SIG-M5 treated with dmso at 0.1 percent for 504 hours (cell line): Measurements from ENCODE around the gene PTPRU.

ENCODE experiments used
- DNase-seq: peaks from one replicate; lab custom pipeline; 2025; ENCODE audit not compliant: unreplicated experiment; lab: John Stamatoyannopoulos, UW

The PTPRU gene

DNA sequence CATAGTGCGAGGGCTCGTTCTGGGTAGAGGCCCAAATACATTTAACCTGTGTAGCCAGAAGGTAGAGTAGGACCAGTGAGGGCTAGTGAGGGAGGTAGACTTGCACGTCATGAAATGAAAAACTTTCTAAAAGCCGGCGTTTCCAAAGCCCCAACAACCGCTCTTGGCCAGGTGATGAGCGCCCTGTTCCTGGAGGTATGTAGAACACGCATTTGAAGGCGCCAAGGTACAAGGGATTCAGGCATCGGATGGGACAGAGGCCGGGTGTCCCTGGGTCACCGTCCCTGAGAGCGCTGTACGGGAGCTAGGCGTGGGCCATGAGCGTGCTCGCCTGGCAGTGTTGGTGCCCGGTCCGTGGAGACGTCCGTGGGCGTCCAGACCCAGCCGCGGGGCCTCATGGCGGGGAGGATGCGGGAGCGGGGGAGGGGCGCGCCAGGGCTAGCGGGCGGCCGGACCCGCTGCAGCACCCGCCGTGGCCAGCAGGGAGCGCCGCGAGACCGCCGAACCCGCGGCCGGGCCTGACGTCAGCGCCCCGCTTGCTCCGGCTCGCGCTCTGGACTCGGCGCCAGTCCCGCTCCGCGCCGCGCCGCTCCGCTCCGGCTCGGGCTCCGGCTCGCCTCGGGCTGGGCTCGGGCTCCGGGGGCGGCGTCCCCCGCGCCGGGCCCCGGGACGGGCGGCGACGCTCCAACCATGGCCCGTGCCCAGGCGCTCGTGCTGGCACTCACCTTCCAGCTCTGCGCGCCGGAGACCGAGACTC lies at the start of gene PTPRU:
PTPRU (plus strand) TSS at position 568 of the 757 bp plus-strand sequence; CDS start at position 691, 123 bp downstream.
- DNase-seq: peak; percentile 58

- no peak for DNase-seq
Measured at GRCh38 chr1:29186707-29187106, 49.6 kb upstream of the PTPRU start.

- DNase-seq: no peak
Measured at GRCh38 chr1:29190718-29191117, 45.6 kb upstream of the PTPRU start.

GRCh38 chr1:29193879-29194455 lies 42.4 kb upstream of the PTPRU start:
- no peak for DNase-seq

- DNase-seq: no peak
Measured at GRCh38 chr1:29195881-29196291, 40.4 kb upstream of the PTPRU start.

DNA sequence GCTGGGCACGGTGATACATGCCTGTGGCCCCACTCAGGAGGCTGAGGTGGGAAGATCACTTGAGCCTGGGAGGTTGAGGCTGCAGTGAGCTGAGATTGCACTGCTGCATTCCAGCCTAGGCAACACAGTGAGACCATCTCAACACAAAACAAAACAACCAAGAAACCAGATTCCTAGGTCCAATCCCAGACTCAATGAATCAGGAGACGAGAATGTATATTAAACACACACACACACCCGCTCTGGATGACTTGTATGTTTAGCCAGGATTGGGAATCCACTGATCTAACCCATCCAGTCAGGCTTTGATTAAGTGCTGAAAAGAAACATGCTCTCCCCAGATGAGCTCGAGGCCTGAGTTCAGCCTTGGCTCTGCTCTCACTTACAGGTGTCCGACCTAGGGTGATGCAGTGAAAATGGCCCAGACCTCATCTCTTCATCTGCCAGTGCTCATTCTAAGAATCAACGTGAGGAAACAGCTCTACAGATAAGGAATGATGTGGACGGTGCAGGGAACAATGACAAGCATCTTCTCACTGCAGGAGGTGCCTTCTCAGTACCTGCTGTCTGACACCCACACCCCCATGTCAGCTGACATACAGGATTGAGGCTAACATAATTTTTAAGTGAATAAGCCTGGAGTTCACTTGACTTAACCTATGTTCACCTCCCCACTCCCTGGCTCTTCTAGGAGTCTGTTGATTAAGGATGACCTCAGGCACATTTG lies 39.3 kb upstream of the PTPRU start:
- DNase-seq: no peak

DNA sequence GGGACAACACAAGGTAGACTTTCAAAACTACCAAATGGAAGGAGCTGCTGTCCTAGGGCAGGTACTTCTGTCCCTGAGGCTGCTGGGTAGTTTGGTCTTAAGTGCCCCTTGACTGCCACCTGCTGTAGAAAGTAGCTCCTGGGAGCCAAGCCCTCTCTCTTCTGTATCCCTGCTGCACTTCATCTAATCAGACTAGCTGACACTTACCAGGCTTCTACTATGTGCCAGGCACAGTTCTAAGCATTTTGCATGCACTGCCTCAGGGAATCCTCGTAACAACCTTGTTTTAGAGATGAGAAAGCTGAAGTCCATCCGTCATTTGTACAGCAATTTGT lies 38.8 kb upstream of the PTPRU start:
- peak; percentile 33 for DNase-seq

- no peak for DNase-seq
Measured at GRCh38 chr1:29197993-29198392, 38.3 kb upstream of the PTPRU start.

DNA sequence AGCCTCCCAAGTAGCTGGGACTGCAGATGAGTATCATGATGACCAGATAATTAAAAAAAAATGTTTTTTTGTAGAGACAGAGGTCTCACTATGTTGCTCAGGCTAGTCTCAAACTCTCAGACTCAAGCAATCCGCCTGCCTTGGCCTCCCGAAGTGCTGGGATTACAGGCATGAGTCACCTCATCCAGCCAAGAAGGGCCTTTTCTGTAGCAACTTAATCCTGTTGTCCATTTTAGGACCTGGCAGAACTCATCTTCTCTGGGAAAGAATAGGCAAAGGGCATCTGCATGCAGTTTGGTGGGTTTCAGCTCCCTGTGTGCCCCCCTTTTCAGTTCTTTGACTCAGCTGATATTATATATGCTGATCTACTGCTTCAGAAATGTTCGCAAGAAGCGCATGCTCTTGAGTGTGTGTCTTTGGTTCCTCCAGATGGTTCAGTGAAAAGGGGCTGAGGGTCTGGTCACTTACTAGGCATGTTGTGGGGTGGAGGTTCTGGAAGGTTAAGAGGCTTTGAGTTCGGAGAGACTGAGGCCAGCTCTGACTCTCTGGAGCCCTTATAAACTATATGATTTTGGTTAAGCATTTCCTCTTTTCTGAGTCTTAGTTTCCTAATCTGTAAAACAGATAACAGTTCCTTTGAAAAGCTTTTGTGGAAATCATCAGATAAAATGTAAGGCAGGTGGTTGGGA lies 35.3 kb upstream of the PTPRU start:
- DNase-seq: no peak

GRCh38 chr1:29201595-29202051 lies 34.7 kb upstream of the PTPRU start:
- DNase-seq: no peak

- DNase-seq: no peak
Measured at GRCh38 chr1:29202053-29202452, 34.3 kb upstream of the PTPRU start.

- peak; percentile 78 for DNase-seq
Measured at GRCh38 chr1:29202584-29203340, 33.6 kb upstream of the PTPRU start.

GRCh38 chr1:29208442-29208841 lies 27.9 kb upstream of the PTPRU start:
- DNase-seq: no peak

DNA sequence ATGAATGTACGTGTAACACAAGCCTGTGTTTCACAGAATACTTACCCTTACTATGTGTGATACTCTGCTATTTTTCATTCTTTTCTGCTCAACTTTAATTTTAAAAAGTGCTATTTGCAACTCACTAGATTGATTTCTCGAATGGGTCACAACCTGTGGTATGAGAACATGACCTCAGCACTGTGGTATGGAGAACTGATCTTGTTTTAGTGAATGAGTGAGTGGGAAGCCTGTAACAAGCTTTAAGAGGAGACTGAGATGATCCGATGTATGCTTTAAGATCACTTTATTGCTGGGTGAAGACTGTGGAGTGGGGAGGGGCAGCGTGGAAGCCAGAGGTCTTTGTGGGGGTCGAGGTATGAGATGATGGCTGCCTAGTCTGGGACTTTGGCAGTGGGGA lies 27.1 kb upstream of the PTPRU start:
- no peak for DNase-seq

GRCh38 chr1:29210278-29211085 lies 25.8 kb upstream of the PTPRU start:
- no peak for DNase-seq

GRCh38 chr1:29211086-29212030 lies 25.0 kb upstream of the PTPRU start:
- no peak for DNase-seq

DNA sequence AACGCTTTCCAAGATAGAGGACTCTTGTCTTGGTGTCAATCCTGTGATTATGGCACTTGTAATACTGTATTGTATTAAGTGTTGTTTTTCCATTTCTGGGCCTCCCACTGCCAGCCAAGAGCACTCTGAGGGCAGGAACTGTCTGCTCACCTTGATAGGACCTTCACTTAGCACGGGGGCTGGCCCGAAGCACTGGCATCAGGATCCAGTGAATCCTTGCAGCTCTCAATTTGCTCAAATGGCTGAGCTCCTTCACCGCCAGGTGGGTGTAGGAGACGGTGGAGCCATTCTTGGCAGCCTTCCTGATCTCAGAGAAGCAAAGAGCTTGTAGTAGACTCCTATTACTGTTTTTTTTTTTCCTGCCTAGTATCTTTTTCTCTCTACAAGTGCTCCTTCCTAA lies 23.3 kb upstream of the PTPRU start:
- no peak for DNase-seq

GRCh38 chr1:29217633-29218032 lies 18.7 kb upstream of the PTPRU start:
- no peak for DNase-seq

DNA sequence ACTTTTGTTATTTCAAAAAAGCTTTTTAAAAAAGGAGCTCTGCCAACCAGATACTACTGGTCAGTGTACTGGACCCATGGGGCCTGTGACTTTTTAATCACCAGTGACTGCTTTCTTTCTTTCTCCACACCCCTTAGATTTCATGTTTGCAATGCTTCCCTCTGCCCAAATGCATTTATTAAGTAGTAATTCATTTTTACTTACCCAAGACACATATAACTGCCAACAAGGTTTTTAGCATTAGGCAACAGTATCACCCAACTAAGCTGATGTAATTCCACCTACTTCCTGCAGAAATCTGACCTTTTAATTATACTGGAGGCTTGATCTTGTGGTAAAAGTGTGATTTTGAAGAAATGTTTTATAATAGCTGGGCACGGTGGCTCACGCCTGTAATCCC lies 18.1 kb upstream of the PTPRU start:
- DNase-seq: no peak
